HCT116 (cell line): ENCODE measurements around the gene MCRIP1. TPM values are rescaled to one million over a fixed set of nuclear protein-coding genes. Genes with fewer than 3 reads are reported as not detected.

Source experiments
- ATAC-seq: fragments of 200-7000 bp; cut with Tn5 transposase; 2 replicates; pipeline ENCODE4 v1.9.1; 2020; ENCODE audit warnings: mild to moderate bottlenecking, moderate library complexity
- BruUV-seq: library from RNA; stranded (reverse); fragments of 400-500 nt; replicated peaks from 2 replicates; lab custom pipeline; 2021; lab: Mats Ljungman, UMichigan
- CTCF ChIA-PET: fragments of 300-600 bp; sonication (Branson Sonifier 250); formaldehyde crosslinking; loops from one replicate; lab custom pipeline; 2021; ENCODE audit warnings: antibody characterized with exemption; lab: Charles Lee
- POLR2A ChIA-PET: fragments of 300-600, 350-600 bp; sonication (Branson Sonifier 250); formaldehyde crosslinking; loops from one replicate; lab custom pipeline; 2021; ENCODE audit warnings: antibody characterized with exemption; lab: Charles Lee
- RAD21 ChIA-PET, 2 experiments: fragments of 300-600 bp; sonication (Branson Sonifier 250); formaldehyde crosslinking; loops; one replicate each; lab custom pipeline; 2023; ENCODE audit warnings: low total read pairs in 2 of 2; ENCODE audit not compliant: uncharacterized antibody in 2 of 2, unreplicated experiment in 2 of 2, low non-redundant PET in 1 of 2; lab: Charles Lee
- DNase-seq: peaks from one replicate; pipeline ENCODE4 v3.0.0-alpha.2; 2010; ENCODE audit warnings: low read depth, low spot score
- H2AFZ ChIP-seq: fragments of 200-600 bp; shearing (Covaris generic), sonication (generic); 2 replicates; pipeline ENCODE4 v1.6.1; 2017; ENCODE audit warnings: low read depth, mixed run types, mixed read lengths, antibody characterized with exemption, low read length; ENCODE audit not compliant: poor library complexity, severe bottlenecking
- H3K27ac ChIP-seq: 2 replicates; pipeline ENCODE4 v1.5.1; 2012; ENCODE audit warnings: low read depth, low read length
- H3K27me3 ChIP-seq: fragments of 200-600 bp; sonication (generic); 2 replicates; pipeline ENCODE4 v1.6.1; 2016; ENCODE audit warnings: mixed run types, low read length, mixed read lengths; ENCODE audit not compliant: insufficient read depth
- H3K36me3 ChIP-seq, 2 experiments: fragments of 200-500 bp in 1 of 2; fragments of 200-600 bp in 1 of 2; sonication (Bioruptor generic) in 1 of 2; sonication (generic) in 1 of 2; 2 replicates each; pipeline versions ENCODE4 v1.5.1 to v1.6.1; 2014 to 2016; ENCODE audit warnings: low read length in 2 of 2, inconsistent platforms in 1 of 2, mixed read lengths in 1 of 2, mixed run types in 1 of 2; ENCODE audit not compliant: insufficient read depth in 2 of 2, control insufficient read depth in 1 of 2
- H3K4me1 ChIP-seq, 2 experiments: fragments of 200-600 bp in 1 of 2; sonication (generic) in 1 of 2; 2 replicates each; pipeline versions ENCODE4 v1.5.1 to v1.6.1; 2012 to 2017; ENCODE audit warnings: low read length in 2 of 2, inconsistent platforms in 1 of 2, mild to moderate bottlenecking in 1 of 2, mixed read lengths in 1 of 2, mixed run types in 1 of 2, moderate library complexity in 1 of 2; ENCODE audit not compliant: insufficient read depth in 2 of 2, control insufficient read depth in 1 of 2
- H3K4me2 ChIP-seq: fragments of 200-600 bp; sonication (generic); 2 replicates; pipeline ENCODE4 v1.6.1; 2017; ENCODE audit warnings: mixed run types, low read length, mixed read lengths
- H3K4me3 ChIP-seq, 2 experiments: fragments of 200-600 bp in 1 of 2; sonication (generic) in 1 of 2; replicated peaks in 1 of 2; 2 replicates each; pipeline ENCODE4 v1.5.1; 2011 to 2016; ENCODE audit warnings: low read length in 2 of 2, control low read depth in 1 of 2, low read depth in 1 of 2, mild to moderate bottlenecking in 1 of 2, mixed read lengths in 1 of 2, mixed run types in 1 of 2
- H3K79me2 ChIP-seq: fragments of 200-600 bp; sonication (generic); 2 replicates; pipeline ENCODE4 v1.6.1; 2017; ENCODE audit warnings: mild to moderate bottlenecking, mixed run types, low read length, moderate library complexity, mixed read lengths; ENCODE audit not compliant: insufficient read depth
- H3K9ac ChIP-seq: fragments of 200-600 bp; sonication (generic); 2 replicates; pipeline ENCODE4 v1.6.1; 2016; ENCODE audit warnings: low read length, mixed read lengths
- H3K9me2 ChIP-seq: fragments of 200-600 bp; sonication (generic), shearing (Covaris generic); 2 replicates; pipeline ENCODE4 v1.6.1; 2017; ENCODE audit warnings: mixed run types, mild to moderate bottlenecking, moderate library complexity; ENCODE audit not compliant: insufficient read depth
- H3K9me3 ChIP-seq, 2 experiments: fragments of 200-500 bp in 1 of 2; fragments of 200-600 bp in 1 of 2; sonication (Bioruptor generic) in 1 of 2; sonication (generic) in 1 of 2; 2 replicates each; pipeline ENCODE4 v1.6.1; 2014 to 2017; ENCODE audit warnings: low read length in 2 of 2, mixed read lengths in 2 of 2, inconsistent platforms in 1 of 2, low read depth in 1 of 2, mild to moderate bottlenecking in 1 of 2, mixed run types in 1 of 2, moderate library complexity in 1 of 2; ENCODE audit not compliant: control insufficient read depth in 1 of 2, insufficient read depth in 1 of 2
- H4K20me1 ChIP-seq: fragments of 200-600 bp; sonication (generic), shearing (Covaris generic); 2 replicates; pipeline ENCODE4 v1.6.1; 2017; ENCODE audit warnings: mixed run types, mild to moderate bottlenecking, moderate library complexity; ENCODE audit not compliant: insufficient read depth
- CBX3 ChIP-seq: IDR thresholded peaks from 2 replicates; pipeline ENCODE4 v1.6.1; 2012; ENCODE audit warnings: low read depth
- CEBPB ChIP-seq: IDR thresholded peaks from 2 replicates; pipeline ENCODE4 v1.6.1; 2012; ENCODE audit warnings: low read depth
- ELF1 ChIP-seq: IDR thresholded peaks from 2 replicates; pipeline ENCODE4 v1.6.1; 2012; ENCODE audit warnings: low read depth, borderline replicate concordance
- EZH2 ChIP-seq: fragments of 200-600 bp; sonication (generic); IDR thresholded peaks from 2 replicates; pipeline ENCODE4 v1.6.1; 2017; ENCODE audit warnings: antibody characterized with exemption, mixed run types
- FOSL1 ChIP-seq: IDR thresholded peaks from 2 replicates; pipeline ENCODE4 v1.6.1; 2012; ENCODE audit warnings: low read depth
- JUND ChIP-seq: IDR thresholded peaks from 2 replicates; pipeline ENCODE4 v1.6.1; 2012
- POLR2AphosphoS5 ChIP-seq: IDR thresholded peaks from 2 replicates; pipeline ENCODE4 v1.6.1; 2011; ENCODE audit warnings: mild to moderate bottlenecking, low read depth, low read length, moderate library complexity
- RAD21 ChIP-seq: IDR thresholded peaks from 2 replicates; pipeline ENCODE4 v1.6.1; 2012; ENCODE audit warnings: low read depth, mild to moderate bottlenecking
- SP1 ChIP-seq: IDR thresholded peaks from 2 replicates; pipeline ENCODE4 v1.6.1; 2012; ENCODE audit warnings: low read depth
- YY1 ChIP-seq: IDR thresholded peaks from 2 replicates; pipeline ENCODE4 v1.6.1; 2011; ENCODE audit warnings: low read length, low read depth, moderate library complexity, mild to moderate bottlenecking; ENCODE audit not compliant: insufficient replicate concordance; ENCODE audit errors: extremely low read depth
- ZFX ChIP-seq: fragments of 450-650 bp; IDR thresholded peaks from 2 replicates; pipeline ENCODE4 v1.6.1; 2017
- intact Hi-C: fragments of 100-400 bp; cut with micrococcal nuclease; formaldehyde crosslinking; loops from 2 replicates; pipeline ENCODE4 v1.10.0; 2022
- total RNA-seq: library from RNA; stranded (reverse); gene quantifications from one replicate; pipeline ENCODE4 v1.2.1, GENCODE V29; 2021; ENCODE audit not compliant: unreplicated experiment
- TF ChIP-seq, protein P1 (sequence below): IDR thresholded peaks from 2 replicates; pipeline ENCODE4 v1.6.1; 2011; ENCODE audit warnings: mild to moderate bottlenecking, low read length, moderate library complexity; ENCODE audit not compliant: insufficient replicate concordance; ENCODE audit errors: extremely low read depth
- TF ChIP-seq, protein P2 (sequence below), 3 experiments: fragments of 200-600 bp in 1 of 3; sonication (generic) in 1 of 3; IDR thresholded peaks in 2 of 3; conservative IDR thresholded peaks in 1 of 3; 2 replicates each; pipeline ENCODE4 v1.5.1; 2012 to 2017; ENCODE audit warnings: low read depth in 2 of 3, low read length in 2 of 3, antibody characterized with exemption in 1 of 3, borderline replicate concordance in 1 of 3, control low read depth in 1 of 3, mild to moderate bottlenecking in 1 of 3, mixed read lengths in 1 of 3, mixed run types in 1 of 3, moderate library complexity in 1 of 3; ENCODE audit not compliant: insufficient read depth in 1 of 3

The MCRIP1 gene
- total RNA-seq, 1 experiment from 2014 or later: 59.2 TPM

DNA sequence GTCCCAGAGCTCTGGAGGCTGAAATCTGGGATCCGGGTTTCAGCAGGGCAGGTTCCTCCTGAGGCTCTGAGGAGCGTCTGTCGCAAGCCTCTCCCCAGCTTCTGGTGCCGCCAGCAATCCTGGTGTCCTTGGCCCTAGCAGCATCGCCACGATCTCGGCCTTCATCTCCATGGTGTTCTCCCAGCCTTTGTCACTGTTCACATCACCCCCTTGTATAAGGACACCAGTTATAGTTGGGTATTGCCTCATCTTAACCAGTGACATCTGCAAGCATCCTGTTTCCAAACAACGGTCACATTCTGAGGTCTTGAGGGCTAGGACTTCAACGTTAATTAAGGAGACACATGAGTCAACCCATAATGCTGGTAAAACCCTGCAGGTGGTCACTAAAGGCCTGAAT lies 4.5 kb upstream of the MCRIP1 start:
- H3K36me3 ChIP-seq: 0 out of 4 replicates have a peak, but pooled peaks cover 0 to 7% of the 10 kb centered on the region in 2 experiments
- H3K9me2 ChIP-seq: no peaks in the 10 kb centered on the region
- H4K20me1 ChIP-seq: no peaks in the 10 kb centered on the region
- H2AFZ ChIP-seq: no peak overlapping the region
- no peak for ATAC-seq
- ChIA-PET CTCF (interaction anchor here (1.1 kb wide), 1 partner anchor 16 kb away, joined by 3 read pairs; no protein-coding TSS in a partner anchor), POLR2A (interaction anchor here (0.8 kb wide), 1 partner anchor 12 kb away, joined by 3 read pairs; no protein-coding TSS in a partner anchor), RAD21 (no interaction called here)
- H3K27me3 ChIP-seq: no peaks in the 10 kb centered on the region
- H3K4me3 ChIP-seq: no peak overlapping the region
- peaks cover 6 to 17% of the 10 kb centered on the region in 2 experiments; a peak in 3 of 4 replicates for H3K4me1 ChIP-seq
- DNase-seq: no peak
- H3K4me2 ChIP-seq: no peak overlapping the region
- H3K79me2 ChIP-seq: peaks cover 15% of the 10 kb centered on the region
- no peak for TF ChIP-seq CBX3
- no peak for TF ChIP-seq YY1
- TF ChIP-seq JUND: no peak
- no peak for TF ChIP-seq RAD21
- BruUV-seq: no TSS peak
- intact Hi-C loops: no loop called here
- no peaks in the 10 kb centered on the region for H3K9me3 ChIP-seq
- no peak overlapping the region for H3K27ac ChIP-seq
- H3K9ac ChIP-seq: 0 out of 2 replicates have a peak overlapping the region, but pooled peaks have one; percentile 12

DNA sequence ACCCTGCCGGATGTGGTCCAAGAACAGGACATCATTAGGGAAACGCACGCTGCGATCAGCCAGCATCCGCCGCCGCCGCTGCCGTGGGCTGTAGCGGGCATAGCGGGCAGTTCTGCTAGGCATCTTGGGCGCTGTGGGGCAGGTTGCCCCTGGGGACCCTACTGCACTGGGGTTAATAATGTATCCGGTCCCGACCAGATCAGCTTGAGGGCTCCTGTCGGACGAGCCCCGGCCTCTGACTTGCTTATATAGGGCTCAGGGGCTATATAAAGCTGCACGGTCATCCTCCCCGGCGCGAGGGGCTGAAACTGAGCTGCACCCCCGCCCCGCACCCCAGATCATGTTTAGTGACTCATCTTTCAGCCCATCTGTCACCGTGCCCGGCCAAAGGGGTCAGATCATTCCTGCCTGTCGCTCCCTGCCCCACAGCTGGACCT lies 1.8 kb upstream of the MCRIP1 start, which contains the start of gene PPP1R27:
TSS of gene PPP1R27 (minus strand) at position 220 of the 437 bp plus-strand sequence. CDS start at position 123, 97 bp downstream.
- Histone ChIP-seq H3K27me3 (no peaks in the 10 kb centered on the region), H3K36me3 (0 out of 4 replicates have a peak, but pooled peaks cover 0 to 7% of the 10 kb centered on the region in 2 experiments), H3K9me2 (no peaks in the 10 kb centered on the region), H3K79me2 (peaks cover 15% of the 10 kb centered on the region), H3K4me1 (peaks cover 17 to 32% of the 10 kb centered on the region in 2 experiments), H3K4me3 (peak within 1 kb of the TSS; percentile 87 to 98), H3K27ac (peak within 1 kb of the TSS; percentile 90), H3K9me3 (no peaks in the 10 kb centered on the region), H3K4me2 (peak within 1 kb of the TSS; percentile 98), H4K20me1 (no peaks in the 10 kb centered on the region), H3K9ac (peak within 1 kb of the TSS; percentile 98), H2AFZ (no peak within 1 kb of the TSS)
- DNase-seq: no peak
- RAD21 ChIA-PET: no interaction called here
- BruUV-seq: no TSS peak
- ATAC-seq: no peak
- CTCF ChIA-PET: no interaction called here
- intact Hi-C loops: no loop called here
- POLR2A ChIA-PET: no interaction called here
- TF ChIP-seq POLR2AphosphoS5 (no peak), ELF1 (no peak), FOSL1 (no peak), EZH2 (no peak), ZFX (no peak), SP1 (no peak), CEBPB (no peak)
- TF ChIP-seq, protein P1, sequence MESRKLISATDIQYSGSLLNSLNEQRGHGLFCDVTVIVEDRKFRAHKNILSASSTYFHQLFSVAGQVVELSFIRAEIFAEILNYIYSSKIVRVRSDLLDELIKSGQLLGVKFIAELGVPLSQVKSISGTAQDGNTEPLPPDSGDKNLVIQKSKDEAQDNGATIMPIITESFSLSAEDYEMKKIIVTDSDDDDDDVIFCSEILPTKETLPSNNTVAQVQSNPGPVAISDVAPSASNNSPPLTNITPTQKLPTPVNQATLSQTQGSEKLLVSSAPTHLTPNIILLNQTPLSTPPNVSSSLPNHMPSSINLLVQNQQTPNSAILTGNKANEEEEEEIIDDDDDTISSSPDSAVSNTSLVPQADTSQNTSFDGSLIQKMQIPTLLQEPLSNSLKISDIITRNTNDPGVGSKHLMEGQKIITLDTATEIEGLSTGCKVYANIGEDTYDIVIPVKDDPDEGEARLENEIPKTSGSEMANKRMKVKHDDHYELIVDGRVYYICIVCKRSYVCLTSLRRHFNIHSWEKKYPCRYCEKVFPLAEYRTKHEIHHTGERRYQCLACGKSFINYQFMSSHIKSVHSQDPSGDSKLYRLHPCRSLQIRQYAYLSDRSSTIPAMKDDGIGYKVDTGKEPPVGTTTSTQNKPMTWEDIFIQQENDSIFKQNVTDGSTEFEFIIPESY: no peak
- TF ChIP-seq, protein P2, sequence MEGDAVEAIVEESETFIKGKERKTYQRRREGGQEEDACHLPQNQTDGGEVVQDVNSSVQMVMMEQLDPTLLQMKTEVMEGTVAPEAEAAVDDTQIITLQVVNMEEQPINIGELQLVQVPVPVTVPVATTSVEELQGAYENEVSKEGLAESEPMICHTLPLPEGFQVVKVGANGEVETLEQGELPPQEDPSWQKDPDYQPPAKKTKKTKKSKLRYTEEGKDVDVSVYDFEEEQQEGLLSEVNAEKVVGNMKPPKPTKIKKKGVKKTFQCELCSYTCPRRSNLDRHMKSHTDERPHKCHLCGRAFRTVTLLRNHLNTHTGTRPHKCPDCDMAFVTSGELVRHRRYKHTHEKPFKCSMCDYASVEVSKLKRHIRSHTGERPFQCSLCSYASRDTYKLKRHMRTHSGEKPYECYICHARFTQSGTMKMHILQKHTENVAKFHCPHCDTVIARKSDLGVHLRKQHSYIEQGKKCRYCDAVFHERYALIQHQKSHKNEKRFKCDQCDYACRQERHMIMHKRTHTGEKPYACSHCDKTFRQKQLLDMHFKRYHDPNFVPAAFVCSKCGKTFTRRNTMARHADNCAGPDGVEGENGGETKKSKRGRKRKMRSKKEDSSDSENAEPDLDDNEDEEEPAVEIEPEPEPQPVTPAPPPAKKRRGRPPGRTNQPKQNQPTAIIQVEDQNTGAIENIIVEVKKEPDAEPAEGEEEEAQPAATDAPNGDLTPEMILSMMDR (IDR thresholded peaks at IDR 0.05 in 2 of 3, conservative IDR thresholded peaks at IDR 0.05 in 1 of 3; ENCODE audit: borderline replicate concordance in 1 of 3, insufficient read depth in 1 of 3, low read depth in 2 of 3, low read length in 2 of 3): no peak
